Natural killer cell (primary cell): ENCODE measurements around the gene NACA. TPM values are rescaled to one million over a fixed set of nuclear protein-coding genes. Genes with fewer than 3 reads are reported as not detected.

ENCODE experiments used
- ATAC-seq, 3 donors: fragments of 150-1000 bp in 2 of 3; fragments of 200-7000 bp in 1 of 3; cut with Tn5 transposase; 1 replicate in 1 of 3; 2 replicates in 2 of 3; pipeline ENCODE4 v1.10.0; 2021; ENCODE audit warnings: mild to moderate bottlenecking in 2 of 3, moderate library complexity in 2 of 3
- DNase-seq, 2 donors: peaks; one replicate each; pipeline versions ENCODE4 v3.0.0 to v3.0.0-alpha.2; 2013 to 2021; ENCODE audit warnings: mixed read lengths in 1 of 2
- H3K27ac ChIP-seq: one replicate; pipeline ENCODE4 v1.5.1; 2013; ENCODE audit warnings: mild to moderate bottlenecking, low read length
- H3K27me3 ChIP-seq: one replicate; pipeline ENCODE4 v1.6.1; 2013; ENCODE audit warnings: low read length; ENCODE audit not compliant: control insufficient read depth, insufficient read depth
- H3K36me3 ChIP-seq: one replicate; pipeline ENCODE4 v1.6.1; 2013; ENCODE audit warnings: low read length; ENCODE audit not compliant: control insufficient read depth, insufficient read depth
- H3K4me1 ChIP-seq: one replicate; pipeline ENCODE4 v1.6.1; 2013; ENCODE audit warnings: low read length; ENCODE audit not compliant: control insufficient read depth, insufficient read depth
- H3K4me3 ChIP-seq: one replicate; pipeline ENCODE4 v1.5.1; 2013; ENCODE audit warnings: low read length
- H3K9me3 ChIP-seq: one replicate; pipeline ENCODE4 v1.6.1; 2013; ENCODE audit warnings: low read length; ENCODE audit not compliant: control insufficient read depth, insufficient read depth
- H3K27ac Mint-ChIP-seq, 2 donors: one replicate each; pipeline ENCODE4 v1.8.0; 2022; ENCODE audit warnings: mild to moderate bottlenecking in 2 of 2, mixed read lengths in 2 of 2, moderate library complexity in 1 of 2
- H3K27me3 Mint-ChIP-seq, 2 donors: one replicate each; pipeline ENCODE4 v1.8.0; 2022; ENCODE audit warnings: low read depth in 2 of 2, mixed read lengths in 2 of 2
- H3K36me3 Mint-ChIP-seq: one replicate; pipeline ENCODE4 v1.8.0; 2022; ENCODE audit warnings: mixed read lengths
- H3K4me1 Mint-ChIP-seq, 2 donors: one replicate each; pipeline ENCODE4 v1.8.0; 2022; ENCODE audit warnings: mixed read lengths in 2 of 2
- H3K4me3 Mint-ChIP-seq: one replicate; pipeline ENCODE4 v1.8.0; 2022; ENCODE audit warnings: mild to moderate bottlenecking, moderate library complexity, mixed read lengths
- H3K9me3 Mint-ChIP-seq, 2 donors: one replicate each; pipeline ENCODE4 v1.8.0; 2022; ENCODE audit warnings: mixed read lengths in 2 of 2
- WGBS: methylation state at CpG from one replicate; pipeline ENCODE4 v1.1.7; 2013; ENCODE audit warnings: missing lambda C conversion rate; ENCODE audit not compliant: insufficient coverage; 5-methylcytosine and 5-hydroxymethylcytosine counted together
- intact Hi-C: fragments of 100-400 bp; cut with micrococcal nuclease; formaldehyde crosslinking; loops from one replicate; pipeline ENCODE4 v1.14.2; 2022
- total RNA-seq, 4 donors: library from RNA; stranded (reverse); fragments of 120-200 nt in 1 of 4; gene quantifications; one replicate each; pipeline versions ENCODE4 v1.2.3 to v1.2.4, GENCODE V29; 2013 to 2022
- TF ChIP-seq, protein P1 (sequence below): fragments of 200-600 bp; IDR thresholded peaks from one replicate; pipeline ENCODE4 v1.8.0; 2022; ENCODE audit warnings: antibody characterized with exemption

The NACA gene
- total RNA-seq, 3 donors from 2014 or later (not counting 1 experiment from before 2014, with no cell fraction given) = 644 to 785 (median 695) TPM

GRCh38 chr12:56687223-56688128 is 37.6 kb downstream of the NACA start:
- H3K27ac ChIP-seq = peak overlapping the region; percentile 94
- peak overlapping the region; percentile 95 to 99 for H3K27ac Mint-ChIP-seq
- intact Hi-C loops = loop anchor here (1.0 to 2.0 kb wide), 3 partner anchors 38 to 59 kb away; partner anchors contain the start of gene NACA
- DNase-seq = peak; percentile 45 to 80
- H3K27me3 Mint-ChIP-seq = no peaks in the 10 kb centered on the region
- H3K4me1 ChIP-seq = peaks cover 44% of the 10 kb centered on the region
- TF ChIP-seq, protein P1, sequence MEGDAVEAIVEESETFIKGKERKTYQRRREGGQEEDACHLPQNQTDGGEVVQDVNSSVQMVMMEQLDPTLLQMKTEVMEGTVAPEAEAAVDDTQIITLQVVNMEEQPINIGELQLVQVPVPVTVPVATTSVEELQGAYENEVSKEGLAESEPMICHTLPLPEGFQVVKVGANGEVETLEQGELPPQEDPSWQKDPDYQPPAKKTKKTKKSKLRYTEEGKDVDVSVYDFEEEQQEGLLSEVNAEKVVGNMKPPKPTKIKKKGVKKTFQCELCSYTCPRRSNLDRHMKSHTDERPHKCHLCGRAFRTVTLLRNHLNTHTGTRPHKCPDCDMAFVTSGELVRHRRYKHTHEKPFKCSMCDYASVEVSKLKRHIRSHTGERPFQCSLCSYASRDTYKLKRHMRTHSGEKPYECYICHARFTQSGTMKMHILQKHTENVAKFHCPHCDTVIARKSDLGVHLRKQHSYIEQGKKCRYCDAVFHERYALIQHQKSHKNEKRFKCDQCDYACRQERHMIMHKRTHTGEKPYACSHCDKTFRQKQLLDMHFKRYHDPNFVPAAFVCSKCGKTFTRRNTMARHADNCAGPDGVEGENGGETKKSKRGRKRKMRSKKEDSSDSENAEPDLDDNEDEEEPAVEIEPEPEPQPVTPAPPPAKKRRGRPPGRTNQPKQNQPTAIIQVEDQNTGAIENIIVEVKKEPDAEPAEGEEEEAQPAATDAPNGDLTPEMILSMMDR = no peak
- H3K27me3 ChIP-seq = no peaks in the 10 kb centered on the region
- H3K4me3 Mint-ChIP-seq = peak overlapping the region; percentile 98
- WGBS = under 1% methylated on average over 62 of the region's 62 CpGs
- H3K4me1 Mint-ChIP-seq = peaks cover 41 to 44% of the 10 kb centered on the region in 2 donors
- H3K9me3 Mint-ChIP-seq = no peaks in the 10 kb centered on the region
- no peaks in the 10 kb centered on the region for H3K9me3 ChIP-seq
- peak overlapping the region; percentile 80 for H3K4me3 ChIP-seq
- ATAC-seq = peak; percentile 57 to 71 (median 64)
- H3K36me3 Mint-ChIP-seq = no peaks in the 10 kb centered on the region
- no peaks in the 10 kb centered on the region for H3K36me3 ChIP-seq

GRCh38 chr12:56684745-56685359 is 40.2 kb downstream of the NACA start:
- peak overlapping the region; percentile 79 for H3K27ac ChIP-seq
- H3K9me3 ChIP-seq = no peaks in the 10 kb centered on the region
- Mint-ChIP-seq H3K4me1 (peaks cover 47 to 52% of the 10 kb centered on the region in 2 donors), H3K27ac (peak overlapping the region; percentile 95 to 99), H3K27me3 (no peaks in the 10 kb centered on the region), H3K9me3 (no peaks in the 10 kb centered on the region), H3K4me3 (peak overlapping the region; percentile 84), H3K36me3 (no peaks in the 10 kb centered on the region)
- no peaks in the 10 kb centered on the region for H3K27me3 ChIP-seq
- intact Hi-C loops = no loop called here
- ATAC-seq = no peak
- DNase-seq = peak in 1 of 2 donors; percentile 38
- peaks cover under 1% of the 10 kb centered on the region for H3K36me3 ChIP-seq
- H3K4me3 ChIP-seq = peak overlapping the region; percentile 13
- 40% methylated on average over 7 of the region's 8 CpGs for WGBS
- TF ChIP-seq, protein P1 = no peak
- H3K4me1 ChIP-seq = peaks cover 61% of the 10 kb centered on the region

DNA sequence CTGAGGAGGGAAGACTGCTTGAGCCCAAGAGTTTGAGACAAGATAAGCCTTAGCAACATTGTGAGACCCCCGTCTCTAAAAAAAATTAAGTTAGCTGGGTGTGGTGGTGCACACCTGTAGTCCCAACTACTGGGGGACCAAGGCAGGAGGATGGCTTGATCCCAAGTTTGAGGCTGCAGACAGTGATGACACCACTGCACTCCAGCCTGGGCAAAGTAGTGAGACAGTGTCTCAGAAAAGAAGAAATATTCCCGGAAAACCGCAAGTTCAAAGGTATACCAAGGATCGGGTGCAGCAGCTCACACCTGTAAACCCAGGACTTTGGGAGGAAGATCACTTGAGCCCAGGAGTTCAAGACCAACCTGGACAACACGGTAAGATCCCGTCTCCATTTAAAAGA is 42.8 kb downstream of the NACA start:
- Mint-ChIP-seq H3K9me3 (no peaks in the 10 kb centered on the region), H3K4me1 (peaks cover 40 to 55% of the 10 kb centered on the region in 2 donors), H3K27me3 (no peaks in the 10 kb centered on the region), H3K36me3 (no peaks in the 10 kb centered on the region), H3K27ac (peak overlapping the region; percentile 69 to 81), H3K4me3 (peak overlapping the region; percentile 57)
- H3K4me1 ChIP-seq = peaks cover 62% of the 10 kb centered on the region
- TF ChIP-seq, protein P1 = no peak
- ATAC-seq (no peak), DNase-seq (no peak)
- peaks cover 3% of the 10 kb centered on the region for H3K36me3 ChIP-seq
- no peaks in the 10 kb centered on the region for H3K9me3 ChIP-seq
- intact Hi-C loops = no loop called here
- 87% methylated on average over 4 of the region's 6 CpGs for WGBS
- no peak overlapping the region for H3K4me3 ChIP-seq
- H3K27me3 ChIP-seq = no peaks in the 10 kb centered on the region
- no peak overlapping the region for H3K27ac ChIP-seq
